Adipocyte (in vitro differentiated cells): ENCODE data around the gene CDV3.
A peak's percentile ranks its signal among the peaks of the same experiment; 100 is the strongest.

Experiments
- DNase-seq: peaks from one replicate; pipeline ENCODE4 v3.0.0-alpha.2; 2015; ENCODE audit warnings: low read depth
- H3K27me3 ChIP-seq: replicated peaks from 2 replicates; pipeline ENCODE4 v1.7.0; 2013; ENCODE audit warnings: mild to moderate bottlenecking, low read length, moderate library complexity; ENCODE audit not compliant: control insufficient read depth, insufficient read depth
- H3K36me3 ChIP-seq: 2 replicates; pipeline ENCODE4 v1.7.0; 2013; ENCODE audit warnings: low read length, mild to moderate bottlenecking, moderate library complexity; ENCODE audit not compliant: control insufficient read depth, insufficient read depth, severe bottlenecking
- H3K4me1 ChIP-seq: 2 replicates; pipeline ENCODE4 v1.7.0; 2013; ENCODE audit warnings: mild to moderate bottlenecking, low read length, moderate library complexity; ENCODE audit not compliant: control insufficient read depth, insufficient read depth
- H3K4me3 ChIP-seq: 2 replicates; pipeline ENCODE4 v1.7.0; 2013; ENCODE audit warnings: mild to moderate bottlenecking, low read length, moderate library complexity
- H3K9ac ChIP-seq: 2 replicates; pipeline ENCODE4 v1.7.0; 2013; ENCODE audit warnings: mild to moderate bottlenecking, low read length, moderate library complexity
- H3K9me3 ChIP-seq: 2 replicates; pipeline ENCODE4 v1.7.0; 2013; ENCODE audit warnings: mild to moderate bottlenecking, low read length, moderate library complexity; ENCODE audit not compliant: control insufficient read depth

The CDV3 gene

GRCh38 chr3:133607816-133608215 lies 34.3 kb downstream of the CDV3 start:
- H3K4me1 ChIP-seq: peaks cover 31% of the 10 kb centered on the region
- no peak for DNase-seq
- peaks cover 42% of the 10 kb centered on the region for H3K36me3 ChIP-seq
- H3K27me3 ChIP-seq: no peaks in the 10 kb centered on the region
- H3K9me3 ChIP-seq: no peaks in the 10 kb centered on the region
- no peak overlapping the region for H3K9ac ChIP-seq
- H3K4me3 ChIP-seq: peak overlapping the region; percentile 3

- Histone ChIP-seq H3K9ac (no peak overlapping the region), H3K27me3 (no peaks in the 10 kb centered on the region), H3K9me3 (no peaks in the 10 kb centered on the region), H3K4me3 (no peak overlapping the region), H3K36me3 (peaks cover 42% of the 10 kb centered on the region), H3K4me1 (peaks cover 31% of the 10 kb centered on the region)
- DNase-seq: no peak
Observed at GRCh38 chr3:133608388-133608787, 34.9 kb downstream of the CDV3 start.

- Histone ChIP-seq H3K9ac (no peak overlapping the region), H3K27me3 (no peaks in the 10 kb centered on the region), H3K4me3 (no peak overlapping the region), H3K9me3 (no peaks in the 10 kb centered on the region), H3K36me3 (peaks cover 42% of the 10 kb centered on the region), H3K4me1 (peaks cover 31% of the 10 kb centered on the region)
- peak; percentile 65 for DNase-seq
Observed at GRCh38 chr3:133610031-133610430, 36.5 kb downstream of the CDV3 start.

GRCh38 chr3:133611534-133611933 lies 38.0 kb downstream of the CDV3 start:
- peaks cover 43% of the 10 kb centered on the region for H3K36me3 ChIP-seq
- DNase-seq: no peak
- no peaks in the 10 kb centered on the region for H3K27me3 ChIP-seq
- H3K9me3 ChIP-seq: no peaks in the 10 kb centered on the region
- no peak overlapping the region for H3K9ac ChIP-seq
- H3K4me3 ChIP-seq: no peak overlapping the region
- H3K4me1 ChIP-seq: peaks cover 31% of the 10 kb centered on the region

- H3K27me3 ChIP-seq: no peaks in the 10 kb centered on the region
- H3K9me3 ChIP-seq: no peaks in the 10 kb centered on the region
- H3K36me3 ChIP-seq: peaks cover 54% of the 10 kb centered on the region
- DNase-seq: no peak
- no peaks in the 10 kb centered on the region for H3K4me1 ChIP-seq
- no peak overlapping the region for H3K9ac ChIP-seq
- no peak overlapping the region for H3K4me3 ChIP-seq
Observed at GRCh38 chr3:133620066-133620784, 46.7 kb downstream of the CDV3 start.

GRCh38 chr3:133627789-133628188 lies 54.3 kb downstream of the CDV3 start:
- Histone ChIP-seq H3K9ac (no peak overlapping the region), H3K36me3 (peaks cover 52% of the 10 kb centered on the region), H3K4me3 (no peak overlapping the region), H3K9me3 (no peaks in the 10 kb centered on the region), H3K27me3 (no peaks in the 10 kb centered on the region), H3K4me1 (no peaks in the 10 kb centered on the region)
- no peak for DNase-seq

- H3K4me1 ChIP-seq: no peaks in the 10 kb centered on the region
- DNase-seq: no peak
Observed at GRCh38 chr3:133629146-133629545, 55.7 kb downstream of the CDV3 start.

GRCh38 chr3:133633439-133633838 lies 60.0 kb downstream of the CDV3 start:
- Histone ChIP-seq H3K4me1 (no peaks in the 10 kb centered on the region), H3K4me3 (no peak overlapping the region), H3K36me3 (peaks cover 61% of the 10 kb centered on the region), H3K27me3 (no peaks in the 10 kb centered on the region), H3K9me3 (no peaks in the 10 kb centered on the region), H3K9ac (no peak overlapping the region)
- DNase-seq: no peak

More at GRCh38 chr3:133629146-133629545, 55.7 kb downstream of the CDV3 start:
- H3K9me3 ChIP-seq: no peaks in the 10 kb centered on the region
- no peak overlapping the region for H3K4me3 ChIP-seq
- H3K36me3 ChIP-seq: peaks cover 51% of the 10 kb centered on the region
- H3K27me3 ChIP-seq: no peaks in the 10 kb centered on the region
- H3K9ac ChIP-seq: no peak overlapping the region
